Measurements from ENCODE around the gene RUSF1. TPM values are rescaled to one million over a fixed set of nuclear protein-coding genes. Genes with fewer than 3 reads are reported as not detected.

Gene RUSF1
- total RNA-seq: 23.6 and 26.5 TPM in 2 replicates

DNA sequence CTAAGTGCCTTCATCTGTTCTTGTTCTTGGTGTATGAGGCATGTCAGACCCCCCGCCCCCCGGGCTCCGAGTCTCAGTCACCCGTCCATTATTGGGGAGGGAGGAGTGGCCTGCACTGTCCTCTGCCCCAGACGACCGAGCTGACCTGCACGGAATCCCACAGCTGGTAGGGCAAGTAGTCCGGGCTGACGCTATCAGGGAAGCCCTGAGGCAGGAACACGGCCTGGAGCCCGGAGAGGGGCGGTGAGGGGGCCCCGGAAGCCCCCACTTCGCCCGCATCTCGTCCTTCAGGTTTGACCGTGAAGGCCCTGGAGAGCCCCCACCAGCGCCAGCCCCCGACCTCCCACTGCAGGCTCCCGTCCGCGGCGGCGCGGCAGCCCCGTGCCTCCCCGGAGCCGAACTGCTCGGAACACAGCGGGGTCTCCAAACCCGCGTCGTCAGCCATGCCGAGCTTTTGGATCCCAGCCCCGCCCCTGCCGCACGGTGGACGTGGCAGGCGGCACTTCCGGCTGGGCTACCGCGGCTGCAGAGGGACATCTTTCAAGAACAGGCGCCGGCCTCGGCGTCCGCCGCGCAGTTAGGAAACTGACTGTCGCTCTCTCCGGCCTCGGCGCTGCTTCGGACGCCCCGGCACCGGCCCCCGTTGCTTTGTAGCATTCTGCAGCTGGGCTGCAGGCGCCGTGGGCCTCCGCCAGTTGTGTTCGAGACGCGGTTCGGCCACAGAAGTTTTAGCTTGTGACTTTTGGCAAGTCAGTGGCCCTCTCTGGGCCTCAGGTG lies at the start of gene RUSF1:
RUSF1 (minus strand) TSS at position 463 of the 777 bp plus-strand sequence; CDS start at position 445, 18 bp downstream.

DNA sequence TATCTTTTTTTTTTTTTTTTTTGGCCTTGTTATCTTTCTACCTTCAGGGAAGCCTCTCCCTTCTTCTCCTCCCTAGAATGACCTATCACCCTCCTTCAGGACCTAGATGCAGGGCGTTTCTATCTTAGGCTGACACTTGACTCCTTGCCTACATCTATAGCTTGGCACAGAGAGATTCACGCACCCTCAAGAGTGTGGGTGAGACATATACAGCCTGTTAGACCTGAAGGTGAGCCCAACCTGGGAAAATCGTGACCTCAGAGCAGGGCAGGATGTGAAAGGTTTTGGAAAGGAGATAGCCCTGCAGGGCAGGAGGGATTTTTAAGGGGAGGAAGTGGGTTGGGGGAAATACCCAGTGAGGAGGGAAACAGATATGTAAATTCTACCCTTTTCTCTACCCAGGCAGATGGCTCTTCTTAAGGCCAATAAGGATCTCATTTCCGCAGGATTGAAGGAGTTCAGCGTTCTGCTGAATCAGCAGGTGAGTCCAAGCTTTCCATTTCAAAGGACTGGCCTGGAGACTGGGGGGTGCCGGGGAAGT lies 19.6 kb upstream of the RUSF1 start, which contains the start of gene AHSP:
AHSP (plus strand) TSS at position 167 of the 541 bp plus-strand sequence; CDS start at position 407, 240 bp downstream.

DNA sequence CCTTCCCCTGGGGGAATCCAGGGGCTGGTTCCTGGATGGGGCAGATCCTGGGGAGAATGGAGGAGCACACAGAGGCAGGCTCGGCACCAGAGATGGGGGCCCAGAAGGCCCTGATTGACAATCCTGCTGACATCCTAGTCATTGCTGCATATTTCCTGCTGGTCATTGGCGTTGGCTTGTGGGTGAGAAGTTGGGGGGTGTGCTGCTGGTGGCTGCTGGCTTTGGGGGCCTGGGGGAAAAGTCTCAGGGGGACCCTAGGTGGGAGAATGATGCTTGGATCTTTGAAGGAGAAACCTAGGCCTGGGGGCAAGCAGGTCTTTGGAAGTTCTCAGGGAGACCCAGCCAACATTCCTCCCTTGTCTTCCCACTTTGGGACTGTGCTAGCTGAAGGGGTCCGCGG lies 25.1 kb downstream of the RUSF1 start, which contains the start of gene SLC5A2:
SLC5A2 (plus strand) TSS at position 43 of the 400 bp plus-strand sequence; CDS start at position 57, 14 bp downstream.

DNA sequence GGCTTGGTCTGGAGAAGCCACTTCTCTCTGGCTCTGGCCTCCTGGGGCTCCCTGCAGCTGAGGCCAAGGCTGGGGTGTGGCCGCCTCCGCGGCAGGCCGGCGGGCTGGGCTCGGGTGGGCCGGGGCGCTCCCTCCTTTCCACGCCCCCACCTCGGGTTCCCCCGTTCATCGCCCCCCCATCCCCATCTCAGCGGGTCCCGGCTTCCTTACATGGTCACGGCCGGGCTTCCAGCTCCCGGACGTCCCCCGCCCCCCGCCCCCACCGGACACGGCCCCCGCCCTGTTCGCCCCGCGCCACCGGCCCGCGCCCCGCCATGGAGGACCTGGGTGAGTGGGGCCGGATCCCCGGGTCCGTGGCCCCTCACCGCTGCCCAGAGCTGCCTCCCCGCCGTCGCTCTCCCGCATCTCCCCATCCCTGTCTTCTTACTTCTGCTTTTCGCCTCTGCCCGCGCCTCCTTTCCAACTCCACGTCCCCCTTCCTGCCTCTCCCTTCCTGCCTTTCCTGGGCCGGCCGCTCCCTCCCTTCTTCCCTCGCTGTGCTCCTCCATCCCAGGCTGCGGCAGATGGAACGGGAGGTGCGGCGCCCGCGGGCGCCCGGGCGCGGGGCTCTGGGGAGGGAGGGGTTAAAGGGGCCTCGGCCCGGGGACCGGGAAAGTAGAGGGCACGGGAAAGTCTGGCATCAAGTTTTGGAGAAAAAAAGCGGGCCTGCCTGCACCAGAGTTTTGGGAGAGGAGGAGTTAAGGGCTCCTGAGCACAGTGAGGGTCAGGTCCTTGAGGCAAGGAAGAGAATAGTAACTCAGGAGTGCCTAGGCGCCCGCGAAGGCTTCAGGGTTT lies 36.1 kb downstream of the RUSF1 start, which contains the start of gene TGFB1I1:
TGFB1I1 (plus strand) TSS at position 278 of the 834 bp plus-strand sequence; CDS start at position 315, 37 bp downstream.

DNA sequence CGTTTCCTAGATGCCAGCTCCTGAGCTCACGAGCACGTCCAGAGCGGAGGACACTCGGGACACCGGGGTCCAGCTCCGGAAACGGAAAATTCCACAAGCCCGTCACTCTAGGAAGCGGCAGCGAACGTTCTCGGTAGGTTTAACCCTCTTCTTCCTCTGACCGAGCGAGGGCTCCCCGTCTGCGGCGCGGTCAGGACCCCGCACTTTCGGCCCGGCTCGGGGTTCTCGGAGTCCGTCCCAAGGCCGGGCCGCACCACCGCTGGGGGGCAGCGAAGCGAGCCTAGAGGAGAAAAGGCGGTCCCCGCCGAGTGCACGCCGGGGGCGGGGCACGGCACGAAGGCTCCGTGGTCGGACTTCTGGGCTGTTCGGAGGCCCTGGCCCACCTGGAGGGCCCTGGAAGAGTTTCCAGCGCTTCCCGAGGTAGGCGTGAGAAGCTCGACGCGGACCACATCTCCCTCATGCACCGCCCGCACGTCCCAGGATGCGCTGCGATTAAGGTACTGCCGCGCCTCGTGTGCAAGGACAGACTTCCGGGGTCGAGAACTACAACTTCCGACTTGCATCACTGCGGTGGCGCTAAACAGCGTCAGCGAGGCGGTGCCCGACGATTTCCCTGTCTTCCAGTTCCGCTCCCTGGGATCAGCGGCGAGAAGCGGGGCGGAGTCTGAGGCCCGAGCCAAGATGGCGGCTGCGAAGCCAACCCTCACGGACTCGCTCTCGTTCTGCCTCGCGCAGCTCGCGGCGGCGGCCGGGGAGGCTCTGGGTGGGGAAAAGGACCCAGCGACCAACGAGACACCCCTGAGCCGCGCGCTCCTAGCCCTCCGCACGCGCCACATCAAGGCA lies 49.1 kb downstream of the RUSF1 start, which contains the start of gene ARMC5:
ARMC5 (plus strand) TSS at position 658 of the 843 bp plus-strand sequence; CDS start at position 682, 24 bp downstream.

Other genes starting within 250 kb of the RUSF1 start
- not detected in 2 replicates for gene ITGAM, start 248.4 kb downstream of the RUSF1 start, total RNA-seq
- 0.34 TPM in 1 of 2 replicates, not detected in the other for gene ITGAX, start 153.2 kb downstream of the RUSF1 start, total RNA-seq
- not detected in 2 replicates for gene ITGAD, start 115.1 kb downstream of the RUSF1 start, total RNA-seq
- gene COX6A2, start 80.0 kb downstream of the RUSF1 start, total RNA-seq: not detected in 2 replicates
- gene ZNF843, start 65.6 kb downstream of the RUSF1 start, total RNA-seq: under 0.01 and 0.26 TPM in 2 replicates
- 11.4 and 14.2 TPM in 2 replicates for gene ARMC5, start 48.9 kb downstream of the RUSF1 start, total RNA-seq
- 29.8 and 30.9 TPM in 2 replicates for gene TGFB1I1, start 36.2 kb downstream of the RUSF1 start, total RNA-seq
- 0.11 TPM in 1 of 2 replicates, not detected in the other for gene SLC5A2, start 25.3 kb downstream of the RUSF1 start, total RNA-seq
- gene AHSP, start 19.5 kb upstream of the RUSF1 start, total RNA-seq: not detected in 2 replicates

Measured in dermis lymphatic vessel endothelial cell (primary cell).